Cardiac ventricle fibroblast (primary cell): ENCODE measurements around the gene ATP6V1F. TPM values are rescaled to one million over a fixed set of nuclear protein-coding genes. Genes with fewer than 3 reads are reported as not detected.

ENCODE experiments used
- total RNA-seq: library from RNA; depleted of rRNA; stranded (reverse); fragments of >200 nt; gene quantifications from 2 replicates; pipeline ENCODE4 v1.2.3, GENCODE V29; 2015

ATP6V1F gene
- total RNA-seq, result 58.9 and 98.5 TPM in 2 replicates

DNA sequence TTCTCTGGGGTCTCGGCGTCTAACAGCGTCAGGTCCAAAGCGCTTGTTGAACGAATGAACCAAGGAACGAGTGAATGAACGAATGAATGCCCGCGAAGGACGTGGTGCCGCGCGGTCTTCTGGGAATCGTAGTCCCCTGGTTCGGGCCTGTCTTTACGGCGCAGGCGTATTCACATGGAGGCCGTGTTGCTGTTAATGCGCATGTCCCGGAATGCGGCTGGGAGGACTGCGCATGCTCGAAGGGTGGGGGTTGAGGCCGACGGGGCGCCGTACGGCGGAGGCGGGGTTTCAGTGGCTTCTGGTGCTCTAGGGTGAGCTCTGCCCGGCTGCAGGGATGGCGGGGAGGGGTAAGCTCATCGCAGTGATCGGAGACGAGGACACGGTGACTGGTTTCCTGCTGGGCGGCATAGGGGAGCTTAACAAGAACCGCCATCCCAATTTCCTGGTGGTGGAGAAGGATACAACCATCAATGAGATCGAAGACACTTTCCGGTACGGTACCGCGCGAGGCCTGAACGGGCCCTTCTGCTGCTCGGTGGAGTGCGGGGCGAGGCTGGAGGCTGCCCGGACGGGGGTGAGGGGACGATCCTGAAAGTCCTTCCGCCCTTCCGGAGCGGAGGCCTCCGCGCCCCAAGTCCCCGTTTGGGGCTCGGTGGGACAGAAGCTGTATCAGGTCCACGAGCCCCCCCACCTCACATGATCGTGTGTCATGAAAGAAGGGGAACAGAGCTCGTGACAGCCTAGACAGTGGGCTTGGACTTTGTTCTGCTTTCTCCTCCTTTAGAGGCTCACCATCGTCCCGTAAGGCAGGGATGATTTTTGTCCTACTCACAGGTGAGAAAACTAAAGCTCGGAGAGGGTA lies at the start of gene ATP6V1F:
Gene ATP6V1F, plus strand, starts transcription at position 286 of the 862 bp plus-strand sequence. Its CDS starts 49 bp downstream, at position 335.

GRCh38 chr7:128830231-128831177 lies 32.2 kb upstream of the ATP6V1F start, which contains the start of gene FLNC:
TSS of gene FLNC (plus strand) at chr7:128830406. CDS start at chr7:128830638, 232 bp downstream.

DNA sequence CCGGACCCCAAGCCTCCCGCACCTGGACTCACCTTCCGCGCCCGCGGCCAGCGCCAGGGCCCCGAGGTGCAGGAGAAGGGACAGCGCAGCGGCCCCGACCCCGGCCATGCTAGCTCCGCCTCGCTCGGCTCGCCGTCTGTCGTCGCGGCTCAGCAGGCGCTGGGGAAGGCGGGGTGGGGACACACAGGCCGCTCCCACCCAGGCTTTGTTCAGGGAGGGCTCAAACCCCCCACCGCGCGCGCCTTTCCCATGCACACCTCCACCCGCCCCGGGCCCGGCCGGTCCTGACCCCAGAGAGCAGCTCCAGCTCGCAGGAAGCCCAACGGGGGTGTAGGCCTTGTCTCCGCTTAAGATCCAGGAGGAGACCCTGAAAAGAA lies 47.9 kb downstream of the ATP6V1F start, which contains the start of gene KCP:
Gene KCP, minus strand, starts transcription at position 141 of the 377 bp plus-strand sequence. Its CDS starts 33 bp downstream, at position 108.

Other genes with a start within 250 kb of the ATP6V1F start
- 0.19 and 0.20 TPM in 2 replicates for gene GARIN1A, start 190.6 kb upstream of the ATP6V1F start, total RNA-seq
- 294 and 337 TPM in 2 replicates for gene CALU, start 123.5 kb upstream of the ATP6V1F start, total RNA-seq
- gene OPN1SW, start 87.1 kb upstream of the ATP6V1F start, total RNA-seq, result not detected in 2 replicates
- gene CCDC136, start 70.9 kb upstream of the ATP6V1F start, total RNA-seq, result 0.62 and 2.5 TPM in 2 replicates
- gene FLNC, start 32.5 kb upstream of the ATP6V1F start, total RNA-seq, result 94.0 and 106 TPM in 2 replicates
- gene KCP, start 47.9 kb downstream of the ATP6V1F start, total RNA-seq, result not detected in 2 replicates
- gene IRF5, start 75.1 kb downstream of the ATP6V1F start, total RNA-seq, result not detected in 2 replicates
- 24.6 and 28.1 TPM in 2 replicates for gene TNPO3, start 192.3 kb downstream of the ATP6V1F start, total RNA-seq